H1 (cell line): ENCODE results near the gene WDR37.

Experiments
- CHD1 ChIP-seq: IDR thresholded peaks from 2 replicates; pipeline ENCODE4 v1.6.1; 2012; ENCODE audit warnings: low read depth, low read length, improper control_type of control experiment
- JUND ChIP-seq: IDR thresholded peaks from 2 replicates; pipeline ENCODE4 v1.6.1; 2011; ENCODE audit warnings: mild to moderate bottlenecking, improper control_type of control experiment, low read length
- POLR2A ChIP-seq, 2 experiments: IDR thresholded peaks; 1 replicate in 1 of 2; 2 replicates in 1 of 2; pipeline ENCODE4 v1.6.1; 2011; ENCODE audit warnings: low read depth in 2 of 2, low read length in 2 of 2, mild to moderate bottlenecking in 2 of 2; ENCODE audit errors: control extremely low read depth in 1 of 2
- TF ChIP-seq, protein P1 (sequence below), 3 experiments: IDR thresholded peaks; 1 replicate in 2 of 3; 2 replicates in 1 of 3; pipeline versions ENCODE4 v1.5.1 to v1.6.1; 2011; ENCODE audit warnings: low read length in 3 of 3, mild to moderate bottlenecking in 3 of 3, inconsistent platforms in 2 of 3, low read depth in 1 of 3, moderate library complexity in 1 of 3; ENCODE audit not compliant: insufficient read depth in 1 of 3; ENCODE audit errors: control extremely low read depth in 1 of 3

DNA sequence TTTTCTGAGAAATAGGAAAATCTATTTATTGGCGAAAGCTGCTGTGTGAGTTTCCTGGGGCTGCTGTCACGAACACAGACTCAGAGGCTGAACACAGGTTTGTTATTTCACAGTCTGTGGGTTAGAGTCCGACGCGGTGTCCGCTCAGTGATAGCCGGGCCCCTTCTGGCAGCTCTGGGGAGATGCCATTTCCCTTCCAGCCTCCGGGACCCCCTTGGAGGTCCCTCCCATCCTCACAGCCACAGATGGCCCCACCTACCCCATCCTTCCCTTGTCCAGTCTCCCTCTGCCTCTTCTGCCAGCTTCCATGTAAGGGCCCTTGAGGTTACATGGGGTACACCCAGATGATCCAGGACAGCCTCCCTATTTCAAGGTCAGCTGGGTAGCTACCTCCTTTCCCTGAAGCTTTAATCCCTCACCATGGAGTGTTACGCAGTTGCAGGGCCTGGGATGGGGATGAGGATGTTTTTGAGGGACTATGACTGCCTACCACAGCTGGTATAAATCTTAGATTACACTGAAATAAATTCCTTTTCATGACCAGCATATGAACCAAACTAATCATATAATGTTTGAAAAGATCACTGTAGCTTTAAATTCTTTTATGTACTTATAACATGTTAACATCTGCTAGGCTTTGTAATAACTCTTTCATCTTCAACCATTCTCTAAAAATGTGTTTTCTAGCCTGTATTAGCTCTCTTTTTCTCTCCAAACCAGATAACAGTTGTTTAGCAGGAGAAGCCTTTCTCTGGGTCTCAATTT is 98.5 kb downstream of the WDR37 start:
- TF ChIP-seq JUND (no peak), POLR2A (IDR thresholded peaks at IDR 0.05; ENCODE audit: control extremely low read depth in 1 of 2, low read depth in 2 of 2, low read length in 2 of 2) (no peak), CHD1 (no peak)
- TF ChIP-seq, protein P1, sequence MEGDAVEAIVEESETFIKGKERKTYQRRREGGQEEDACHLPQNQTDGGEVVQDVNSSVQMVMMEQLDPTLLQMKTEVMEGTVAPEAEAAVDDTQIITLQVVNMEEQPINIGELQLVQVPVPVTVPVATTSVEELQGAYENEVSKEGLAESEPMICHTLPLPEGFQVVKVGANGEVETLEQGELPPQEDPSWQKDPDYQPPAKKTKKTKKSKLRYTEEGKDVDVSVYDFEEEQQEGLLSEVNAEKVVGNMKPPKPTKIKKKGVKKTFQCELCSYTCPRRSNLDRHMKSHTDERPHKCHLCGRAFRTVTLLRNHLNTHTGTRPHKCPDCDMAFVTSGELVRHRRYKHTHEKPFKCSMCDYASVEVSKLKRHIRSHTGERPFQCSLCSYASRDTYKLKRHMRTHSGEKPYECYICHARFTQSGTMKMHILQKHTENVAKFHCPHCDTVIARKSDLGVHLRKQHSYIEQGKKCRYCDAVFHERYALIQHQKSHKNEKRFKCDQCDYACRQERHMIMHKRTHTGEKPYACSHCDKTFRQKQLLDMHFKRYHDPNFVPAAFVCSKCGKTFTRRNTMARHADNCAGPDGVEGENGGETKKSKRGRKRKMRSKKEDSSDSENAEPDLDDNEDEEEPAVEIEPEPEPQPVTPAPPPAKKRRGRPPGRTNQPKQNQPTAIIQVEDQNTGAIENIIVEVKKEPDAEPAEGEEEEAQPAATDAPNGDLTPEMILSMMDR (IDR thresholded peaks at IDR 0.05; ENCODE audit: control extremely low read depth in 1 of 3, insufficient read depth in 1 of 3, low read depth in 1 of 3, low read length in 3 of 3): no peak
